HepG2 (cell line): ENCODE results near the gene GIMAP8. TPM values are rescaled to one million over a fixed set of nuclear protein-coding genes. Genes with fewer than 3 reads are reported as not detected.
A peak's percentile ranks its signal among the peaks of the same experiment; 100 is the strongest.

ENCODE experiments used
- AGO1 ChIP-seq: fragments of 200-400 bp; formaldehyde crosslinking; IDR thresholded peaks from 2 replicates; pipeline ENCODE4 v1.6.1; 2017; ENCODE audit warnings: mild to moderate bottlenecking, low read depth, low read length, moderate library complexity; ENCODE audit not compliant: poor library complexity, severe bottlenecking
- ATM ChIP-seq: fragments of 450-650 bp; IDR thresholded peaks from 2 replicates; pipeline ENCODE4 v1.7.1; 2017; ENCODE audit warnings: mild to moderate bottlenecking, borderline replicate concordance
- JDP2 ChIP-seq: sonication (generic); formaldehyde crosslinking; IDR thresholded peaks from 2 replicates; pipeline ENCODE4 v1.8.1; 2022; ENCODE audit warnings: missing genetic modification reagents, borderline replicate concordance
- KMT2A ChIP-seq: sonication (generic); formaldehyde crosslinking; IDR thresholded peaks from 2 replicates; pipeline ENCODE4 v1.4.0; 2020; ENCODE audit warnings: missing genetic modification reagents
- MTA1 ChIP-seq: sonication (generic); formaldehyde crosslinking; IDR thresholded peaks from 2 replicates; pipeline ENCODE4 v1.4.0; 2020; ENCODE audit warnings: missing genetic modification reagents, mild to moderate bottlenecking, borderline replicate concordance
- RARG ChIP-seq: sonication (generic); formaldehyde crosslinking; IDR thresholded peaks from 2 replicates; pipeline ENCODE4 v1.4.0; 2020; ENCODE audit warnings: low read depth, mild to moderate bottlenecking, missing genetic modification reagents
- RNF2 ChIP-seq: fragments of 450-650 bp; conservative IDR thresholded peaks from 2 replicates; pipeline ENCODE4 v1.6.1; 2016; ENCODE audit warnings: low read depth
- YY1 ChIP-seq: IDR thresholded peaks from 2 replicates; pipeline ENCODE4 v1.6.1; 2011; ENCODE audit warnings: low read length, low read depth, moderate library complexity, mild to moderate bottlenecking; ENCODE audit not compliant: insufficient read depth, insufficient replicate concordance
- ZBTB1 ChIP-seq: sonication (generic); formaldehyde crosslinking; IDR thresholded peaks from 2 replicates; pipeline ENCODE4 v1.4.0; 2020; ENCODE audit warnings: missing genetic modification reagents, borderline replicate concordance
- ZEB1 ChIP-seq: IDR thresholded peaks from 2 replicates; pipeline ENCODE4 v1.6.1; 2012; ENCODE audit warnings: mild to moderate bottlenecking, low read depth, inconsistent platforms; ENCODE audit not compliant: insufficient replicate concordance
- ZNF225 ChIP-seq: sonication (generic); formaldehyde crosslinking; IDR thresholded peaks from 2 replicates; pipeline ENCODE4 v1.4.0; 2020; ENCODE audit warnings: mild to moderate bottlenecking, missing genetic modification reagents
- ZNF44 ChIP-seq: sonication (generic); formaldehyde crosslinking; IDR thresholded peaks from 2 replicates; pipeline ENCODE4 v1.5.1; 2020; ENCODE audit warnings: mild to moderate bottlenecking, missing genetic modification reagents
- ZNF510 ChIP-seq: sonication (generic); formaldehyde crosslinking; IDR thresholded peaks from 2 replicates; pipeline ENCODE4 v1.4.0; 2020; ENCODE audit warnings: low read depth, mild to moderate bottlenecking, missing genetic modification reagents
- ZNF564 ChIP-seq: sonication (generic); formaldehyde crosslinking; IDR thresholded peaks from 2 replicates; pipeline ENCODE4 v1.8.1; 2023; ENCODE audit warnings: mild to moderate bottlenecking, missing genetic modification reagents
- ZNF577 ChIP-seq: sonication (generic); formaldehyde crosslinking; IDR thresholded peaks from 2 replicates; pipeline ENCODE4 v1.4.0; 2020; ENCODE audit warnings: mild to moderate bottlenecking, low read depth, missing genetic modification reagents, borderline replicate concordance
- ZNF619 ChIP-seq: sonication (generic); formaldehyde crosslinking; IDR thresholded peaks from 2 replicates; pipeline ENCODE4 v1.4.0; 2020; ENCODE audit warnings: mild to moderate bottlenecking, missing genetic modification reagents
- ZNF816 ChIP-seq: sonication (generic); formaldehyde crosslinking; IDR thresholded peaks from 2 replicates; pipeline ENCODE4 v1.8.0; 2022; ENCODE audit warnings: missing genetic modification reagents, mild to moderate bottlenecking, borderline replicate concordance
- polyA plus RNA-seq, 8 experiments: library from polyadenylated mRNA; depleted of rRNA in 3 of 8; stranded (reverse) in 7 of 8; unstranded in 1 of 8; fragments of >200 nt; fragmentation: Illumina TruSeq in 4 of 8; extraction: Trizol in 4 of 8; gene quantifications; 2 replicates each; pipeline versions ENCODE4 v1.2.1 to v1.2.3, GENCODE V29; 2011 to 2016; ENCODE audit warnings: low read depth in 4 of 8, missing spikeins in 1 of 8, mixed read lengths in 1 of 8; ENCODE audit not compliant: insufficient read depth in 1 of 8
- total RNA-seq, 5 experiments: library from RNA; depleted of rRNA; stranded (reverse); fragments of >200 nt; fragmentation: Illumina TruSeq; extraction: Trizol; gene quantifications; 2 replicates each; pipeline ENCODE4 v1.2.3, GENCODE V29; 2016; ENCODE audit warnings: low read depth in 1 of 5
- TF ChIP-seq, protein P1 (sequence below): sonication (generic); formaldehyde crosslinking; IDR thresholded peaks from 2 replicates; pipeline ENCODE4 v1.5.1; 2020; ENCODE audit warnings: mild to moderate bottlenecking, missing genetic modification reagents
- TF ChIP-seq, protein P2 (sequence below): sonication (generic); formaldehyde crosslinking; IDR thresholded peaks from 2 replicates; pipeline ENCODE4 v1.4.0; 2020; ENCODE audit warnings: mild to moderate bottlenecking, missing genetic modification reagents, borderline replicate concordance

GIMAP8 gene
- total and polyA plus RNA-seq, 2 of the 13 experiments (the other 11 are each of a cell fraction or from before 2014, with no cell fraction given): not detected

DNA sequence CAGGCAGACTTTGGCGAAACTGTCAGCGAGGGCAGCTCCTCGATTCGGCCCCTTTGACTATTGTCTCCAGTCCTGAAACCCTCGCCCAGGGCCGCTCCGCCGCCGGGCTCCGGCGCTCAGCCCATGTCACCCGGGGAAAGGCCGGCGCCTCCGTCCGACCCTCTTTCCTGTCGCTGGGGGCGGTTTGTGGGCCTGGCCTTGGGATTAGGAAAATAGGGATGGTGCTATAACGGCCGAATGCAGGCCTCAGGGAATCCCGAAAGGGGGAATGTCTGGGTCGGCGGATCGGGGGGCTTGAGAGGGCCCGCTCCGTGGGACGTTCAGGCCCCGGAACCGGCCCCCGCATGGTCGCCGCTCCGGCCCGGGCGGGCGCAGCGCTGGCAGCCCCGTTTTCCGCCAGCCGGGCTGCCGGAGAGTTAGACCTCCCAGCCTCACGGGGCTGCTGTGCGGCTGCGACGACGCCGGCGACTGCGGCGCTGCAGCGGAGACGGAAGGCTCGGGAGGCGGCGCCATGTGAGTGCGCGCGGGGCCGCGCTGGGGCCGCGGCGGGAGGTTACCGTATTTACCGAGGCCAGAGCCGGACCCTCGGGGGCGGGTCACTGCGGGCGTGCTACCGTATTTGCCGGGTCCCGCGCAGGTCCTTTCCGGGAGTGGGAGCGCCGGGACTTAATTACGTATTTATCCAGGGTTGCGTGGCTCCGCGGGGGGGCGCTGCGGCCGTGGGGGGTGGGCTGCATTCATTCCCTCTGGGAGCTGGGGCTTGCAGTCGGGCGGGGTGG lies 45.4 kb upstream of the GIMAP8 start (continued):
- TF ChIP-seq, protein P1, sequence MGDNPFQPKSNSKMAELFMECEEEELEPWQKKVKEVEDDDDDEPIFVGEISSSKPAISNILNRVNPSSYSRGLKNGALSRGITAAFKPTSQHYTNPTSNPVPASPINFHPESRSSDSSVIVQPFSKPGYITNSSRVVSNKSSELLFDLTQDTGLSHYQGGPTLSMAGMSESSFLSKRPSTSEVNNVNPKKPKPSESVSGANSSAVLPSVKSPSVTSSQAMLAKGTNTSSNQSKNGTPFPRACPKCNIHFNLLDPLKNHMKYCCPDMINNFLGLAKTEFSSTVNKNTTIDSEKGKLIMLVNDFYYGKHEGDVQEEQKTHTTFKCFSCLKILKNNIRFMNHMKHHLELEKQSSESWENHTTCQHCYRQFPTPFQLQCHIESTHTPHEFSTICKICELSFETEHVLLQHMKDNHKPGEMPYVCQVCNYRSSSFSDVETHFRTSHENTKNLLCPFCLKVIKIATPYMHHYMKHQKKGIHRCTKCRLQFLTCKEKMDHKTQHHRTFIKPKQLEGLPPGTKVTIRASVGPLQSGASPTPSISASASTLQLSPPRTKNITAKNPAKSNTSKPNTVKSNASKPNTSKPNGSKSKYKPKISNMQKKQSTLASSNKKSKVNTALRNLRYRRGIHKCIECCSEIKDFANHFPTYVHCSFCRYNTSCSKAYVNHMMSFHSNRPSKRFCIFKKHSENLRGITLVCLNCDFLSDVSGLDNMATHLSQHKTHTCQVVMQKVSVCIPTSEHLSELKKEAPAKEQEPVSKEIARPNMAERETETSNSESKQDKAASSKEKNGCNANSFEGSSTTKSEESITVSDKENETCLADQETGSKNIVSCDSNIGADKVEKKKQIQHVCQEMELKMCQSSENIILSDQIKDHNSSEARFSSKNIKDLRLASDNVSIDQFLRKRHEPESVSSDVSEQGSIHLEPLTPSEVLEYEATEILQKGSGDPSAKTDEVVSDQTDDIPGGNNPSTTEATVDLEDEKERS (CRISPR knock-in tag): no peak
- TF ChIP-seq JDP2 (CRISPR knock-in tag): no peak
- peak; percentile 50; the same call in 1 of the 2 replicates for TF ChIP-seq ZNF564 (CRISPR knock-in tag)
- peak; percentile 64 for TF ChIP-seq KMT2A (CRISPR knock-in tag)
- TF ChIP-seq ZNF577 (CRISPR knock-in tag): no peak
- 0 out of 2 replicates have a peak, but pooled peaks have one; percentile 33 for TF ChIP-seq MTA1 (CRISPR knock-in tag)
- TF ChIP-seq, protein P2, sequence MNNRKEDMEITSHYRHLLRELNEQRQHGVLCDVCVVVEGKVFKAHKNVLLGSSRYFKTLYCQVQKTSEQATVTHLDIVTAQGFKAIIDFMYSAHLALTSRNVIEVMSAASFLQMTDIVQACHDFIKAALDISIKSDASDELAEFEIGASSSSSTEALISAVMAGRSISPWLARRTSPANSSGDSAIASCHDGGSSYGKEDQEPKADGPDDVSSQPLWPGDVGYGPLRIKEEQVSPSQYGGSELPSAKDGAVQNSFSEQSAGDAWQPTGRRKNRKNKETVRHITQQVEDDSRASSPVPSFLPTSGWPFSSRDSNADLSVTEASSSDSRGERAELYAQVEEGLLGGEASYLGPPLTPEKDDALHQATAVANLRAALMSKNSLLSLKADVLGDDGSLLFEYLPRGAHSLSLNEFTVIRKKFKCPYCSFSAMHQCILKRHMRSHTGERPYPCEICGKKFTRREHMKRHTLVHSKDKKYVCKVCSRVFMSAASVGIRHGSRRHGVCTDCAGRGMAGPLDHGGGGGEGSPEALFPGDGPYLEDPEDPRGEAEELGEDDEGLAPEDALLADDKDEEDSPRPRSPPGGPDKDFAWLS: no peak
- TF ChIP-seq ZNF510 (CRISPR knock-in tag): no peak
- peak; percentile 90 for TF ChIP-seq YY1
- peak; percentile 50 for TF ChIP-seq AGO1
- TF ChIP-seq ZNF225 (CRISPR knock-in tag): peak; percentile 14; the same call in 1 of the 2 replicates
- TF ChIP-seq ZEB1: no peak
- TF ChIP-seq RNF2: 0 out of 2 replicates have a peak, but pooled peaks have one; percentile 34
- no peak for TF ChIP-seq ZBTB1
- TF ChIP-seq ZNF44: no peak
- TF ChIP-seq ZNF816 (CRISPR knock-in tag): no peak; the same call in 1 of the 2 replicates
- no peak for TF ChIP-seq RARG (CRISPR knock-in tag)
- TF ChIP-seq ATM: no peak
- no peak; the same call in 1 of the 2 replicates for TF ChIP-seq ZNF619 (CRISPR knock-in tag)
